SK-N-SH treated with all-trans-retinoic acid at 6 μM for 48 hours (cell line): ENCODE data around the gene JHY.

Source experiments
- ARNTL ChIP-seq: fragments of 450-650 bp; formaldehyde crosslinking; IDR thresholded peaks from 2 replicates; pipeline ENCODE4 v1.5.0; 2020; ENCODE audit warnings: low read depth, mild to moderate bottlenecking, moderate library complexity, borderline replicate concordance
- ESRRG ChIP-seq: fragments of 250-450 bp; sonication (Bioruptor Pico); IDR thresholded peaks from 2 replicates; pipeline ENCODE4 v1.6.1; 2021; ENCODE audit warnings: mild to moderate bottlenecking
- PATZ1 ChIP-seq: fragments of 250-450 bp; sonication (Bioruptor Pico); IDR thresholded peaks from 2 replicates; pipeline ENCODE4 v1.8.0; 2020; ENCODE audit warnings: mild to moderate bottlenecking, moderate library complexity, borderline replicate concordance
- PPARA ChIP-seq: fragments of 250-450 bp; sonication (Bioruptor Pico); IDR thresholded peaks from 2 replicates; pipeline ENCODE4 v1.5.0; 2020; ENCODE audit warnings: mild to moderate bottlenecking, borderline replicate concordance
- TCF4 ChIP-seq: fragments of 250-450 bp; sonication (Bioruptor Pico); IDR thresholded peaks from 2 replicates; pipeline ENCODE4 v1.8.0; 2021; ENCODE audit warnings: mild to moderate bottlenecking, moderate library complexity, borderline replicate concordance
- ZFP3 ChIP-seq: fragments of 250-450 bp; sonication (Bioruptor Pico); IDR thresholded peaks from 2 replicates; pipeline ENCODE4 v1.5.0; 2020; ENCODE audit warnings: mild to moderate bottlenecking, moderate library complexity
- ZFP30 ChIP-seq: fragments of 450-650 bp; formaldehyde crosslinking; IDR thresholded peaks from 2 replicates; pipeline ENCODE4 v1.5.0; 2022; ENCODE audit warnings: mild to moderate bottlenecking, moderate library complexity
- ZNF565 ChIP-seq: fragments of 450-650 bp; formaldehyde crosslinking; conservative IDR thresholded peaks from 2 replicates; pipeline ENCODE4 v1.5.0; 2020; ENCODE audit warnings: low read depth, mild to moderate bottlenecking, moderate library complexity
- ZNF70 ChIP-seq: fragments of 450-650 bp; formaldehyde crosslinking; IDR thresholded peaks from 2 replicates; pipeline ENCODE4 v1.5.0; 2020; ENCODE audit warnings: mild to moderate bottlenecking, moderate library complexity

GRCh38 chr11:122981388-122982264 is 99.1 kb downstream of the JHY start, which contains the start of gene BSX:
- TF ChIP-seq PPARA (CRISPR knock-in tag) (no peak), ZFP3 (CRISPR knock-in tag) (no peak), ARNTL (CRISPR knock-in tag) (no peak), ZNF565 (CRISPR knock-in tag) (no peak), PATZ1 (no peak), ZFP30 (no peak), TCF4 (CRISPR knock-in tag) (no peak), ZNF70 (CRISPR knock-in tag) (no peak), ESRRG (no peak)
